ENCODE results near the gene OR4C3.
"Not testable (repeated sequence)": the region's sequence is repeated elsewhere in the genome, so short reads cannot be mapped to it uniquely, and the experiment has no call there.

OR4C3 gene

DNA sequence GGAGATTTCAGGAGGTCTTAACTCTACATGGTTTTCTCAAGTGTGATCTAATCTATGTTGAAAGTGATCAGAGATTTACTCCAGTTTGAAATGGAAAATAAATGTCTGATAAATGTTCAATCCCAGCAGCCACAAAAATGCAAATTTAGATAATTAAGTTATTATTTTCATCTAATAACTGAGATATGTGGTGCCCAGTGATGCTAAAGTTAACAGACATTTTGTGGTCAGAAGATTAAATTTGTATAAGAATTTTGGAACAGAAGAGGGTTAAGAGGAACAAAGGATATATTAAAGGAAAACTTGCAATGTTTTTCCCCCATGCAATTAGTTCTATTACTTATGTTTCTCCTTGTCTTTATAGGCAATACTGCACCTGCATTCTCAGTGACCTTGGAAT lies at the start of gene OR4C3:
Gene OR4C3, plus strand, starts transcription at position 301 of the 400 bp plus-strand sequence. CDS start 102 bp downstream, outside the sequence.
- H3K27ac ChIP-seq: not testable (repeated sequence)

DNA sequence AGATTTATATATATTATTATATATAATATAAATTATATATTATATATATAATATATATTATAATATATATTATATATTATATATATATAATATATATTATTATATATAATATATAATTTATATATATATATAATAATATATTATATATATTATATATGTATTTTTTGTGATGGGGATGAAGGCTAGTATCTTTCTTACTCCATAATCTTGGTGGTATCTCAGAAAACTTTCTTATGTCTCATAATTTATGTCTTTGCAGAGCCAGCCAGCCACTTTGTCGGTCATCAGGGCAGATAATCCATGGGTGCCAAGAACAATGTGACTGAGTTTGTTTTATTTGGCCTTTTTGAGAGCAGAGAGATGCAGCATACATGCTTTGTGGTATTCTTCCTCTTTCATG lies 18.8 kb upstream of the OR4C3 start, which contains the start of gene OR4S1:
Gene OR4S1, plus strand, starts transcription at position 301 of the 400 bp plus-strand sequence. Its CDS starts 0 bp downstream, at position 301.
- no peak within 1 kb of the TSS for H3K27ac ChIP-seq
- TF ChIP-seq, protein P1, sequence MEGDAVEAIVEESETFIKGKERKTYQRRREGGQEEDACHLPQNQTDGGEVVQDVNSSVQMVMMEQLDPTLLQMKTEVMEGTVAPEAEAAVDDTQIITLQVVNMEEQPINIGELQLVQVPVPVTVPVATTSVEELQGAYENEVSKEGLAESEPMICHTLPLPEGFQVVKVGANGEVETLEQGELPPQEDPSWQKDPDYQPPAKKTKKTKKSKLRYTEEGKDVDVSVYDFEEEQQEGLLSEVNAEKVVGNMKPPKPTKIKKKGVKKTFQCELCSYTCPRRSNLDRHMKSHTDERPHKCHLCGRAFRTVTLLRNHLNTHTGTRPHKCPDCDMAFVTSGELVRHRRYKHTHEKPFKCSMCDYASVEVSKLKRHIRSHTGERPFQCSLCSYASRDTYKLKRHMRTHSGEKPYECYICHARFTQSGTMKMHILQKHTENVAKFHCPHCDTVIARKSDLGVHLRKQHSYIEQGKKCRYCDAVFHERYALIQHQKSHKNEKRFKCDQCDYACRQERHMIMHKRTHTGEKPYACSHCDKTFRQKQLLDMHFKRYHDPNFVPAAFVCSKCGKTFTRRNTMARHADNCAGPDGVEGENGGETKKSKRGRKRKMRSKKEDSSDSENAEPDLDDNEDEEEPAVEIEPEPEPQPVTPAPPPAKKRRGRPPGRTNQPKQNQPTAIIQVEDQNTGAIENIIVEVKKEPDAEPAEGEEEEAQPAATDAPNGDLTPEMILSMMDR (conservative IDR thresholded peaks at IDR 0.05): no peak

DNA sequence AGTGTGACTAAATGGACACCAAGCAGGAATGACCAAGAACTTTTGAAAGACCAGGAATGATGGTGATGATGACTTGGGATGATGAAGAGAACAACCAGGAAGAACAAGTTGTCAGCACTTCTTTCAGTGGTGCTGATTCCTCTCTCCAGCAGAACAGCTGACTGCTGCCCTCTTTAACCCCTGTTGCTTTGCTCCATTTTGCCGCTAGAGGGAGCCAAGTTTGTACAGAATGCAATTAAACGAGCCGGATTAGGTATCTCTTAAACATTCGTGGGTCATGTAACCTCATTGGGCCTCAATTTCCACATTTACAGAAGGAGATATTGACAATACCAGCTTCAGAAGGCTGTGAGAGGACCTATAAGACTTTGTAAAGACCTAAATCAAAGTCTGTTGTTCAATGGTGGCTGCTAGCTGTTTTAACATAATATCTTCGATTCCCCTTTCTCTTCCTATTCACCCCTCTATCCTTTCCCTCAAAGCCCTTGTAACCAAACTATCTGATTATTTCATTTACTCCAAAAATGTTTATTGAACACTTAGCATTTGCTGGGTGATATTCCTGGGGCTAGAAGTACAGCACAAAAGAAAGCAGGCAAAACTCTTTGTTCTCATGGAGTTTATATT lies 16.8 kb upstream of the OR4C3 start:
- TF ChIP-seq, protein P1 (conservative IDR thresholded peaks at IDR 0.05): peak; percentile 95
- H3K27ac ChIP-seq: no peak overlapping the region

DNA sequence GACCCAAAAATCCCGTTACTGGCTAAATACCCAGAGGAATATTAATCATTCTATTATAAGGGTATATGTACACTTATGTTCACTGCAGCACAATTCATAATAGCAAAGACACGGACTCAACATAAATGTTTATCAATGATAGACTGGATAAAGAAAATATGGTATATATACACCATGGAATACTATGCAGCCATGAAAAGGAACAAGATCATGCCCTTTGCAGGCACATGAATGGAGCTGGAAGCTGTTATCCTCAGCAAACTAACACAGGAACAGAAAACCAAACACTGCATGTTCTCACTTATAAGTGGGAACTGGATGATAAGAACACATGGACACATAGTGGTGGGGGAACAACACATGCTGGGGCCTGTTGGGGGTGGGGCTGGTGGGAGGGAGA lies 11.1 kb upstream of the OR4C3 start:
- not testable (repeated sequence) for H3K27ac ChIP-seq

DNA sequence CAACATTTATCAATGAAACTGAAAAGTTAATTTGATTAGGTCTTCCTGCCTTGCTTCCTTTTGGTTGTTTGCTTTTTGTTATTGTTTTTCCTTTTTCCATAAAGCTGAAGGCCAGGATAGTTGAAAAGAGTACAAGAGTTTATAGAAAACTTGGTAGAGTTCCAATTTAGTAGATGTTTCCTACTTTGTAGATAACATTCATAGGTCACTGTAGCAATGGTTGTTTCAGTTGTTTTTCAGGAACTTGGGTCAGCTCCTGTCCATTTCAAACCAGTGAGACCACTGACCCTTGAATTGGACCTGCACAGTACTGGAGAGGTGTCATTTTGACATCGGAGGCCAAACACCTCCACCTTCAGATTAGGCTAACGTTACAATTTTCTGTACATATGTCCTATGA lies 4.9 kb upstream of the OR4C3 start:
- H3K27ac ChIP-seq: peak overlapping the region; percentile 43; the same call in 1 of the 2 replicates

DNA sequence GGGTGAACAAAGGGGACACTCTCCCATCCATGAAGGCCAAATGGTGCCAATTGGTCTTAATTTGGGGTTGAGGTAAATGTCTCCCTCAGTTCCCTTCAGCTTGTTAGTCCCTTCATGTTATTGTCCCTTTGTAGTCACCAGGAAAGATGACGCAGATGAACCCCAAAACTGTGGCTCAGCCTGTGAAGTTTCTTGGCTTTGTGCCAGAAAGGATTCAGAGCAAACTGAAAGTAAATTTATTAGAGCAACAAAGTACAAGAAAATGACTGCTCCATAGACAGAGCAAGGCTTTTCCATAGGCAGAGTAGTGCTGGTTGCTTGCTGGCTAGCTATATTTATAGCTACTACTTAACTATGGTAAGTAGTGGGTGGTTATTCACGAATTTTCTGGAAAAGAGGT lies 16.7 kb downstream of the OR4C3 start:
- TF ChIP-seq, protein P1 (conservative IDR thresholded peaks at IDR 0.05): no peak
- no peak overlapping the region for H3K27ac ChIP-seq

DNA sequence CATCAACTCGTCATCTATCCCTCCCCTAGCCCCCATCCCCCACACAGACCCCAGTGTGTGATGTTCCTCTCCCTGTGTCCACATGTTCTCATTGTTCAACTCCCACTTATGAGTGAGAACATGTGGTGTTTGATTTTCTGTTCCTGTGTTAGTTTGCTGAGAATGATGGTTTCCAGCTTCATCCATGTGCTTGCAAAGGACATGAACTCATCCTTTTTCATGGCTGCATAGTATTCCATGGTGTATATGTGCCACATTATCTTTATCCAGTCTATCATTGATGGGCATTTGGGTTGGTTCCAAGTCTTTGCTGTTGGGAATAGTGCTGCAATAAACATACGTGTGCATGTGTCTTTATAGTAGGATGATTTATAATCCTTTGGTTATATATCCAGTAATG lies 17.8 kb downstream of the OR4C3 start:
- not testable (repeated sequence) for H3K27ac ChIP-seq

DNA sequence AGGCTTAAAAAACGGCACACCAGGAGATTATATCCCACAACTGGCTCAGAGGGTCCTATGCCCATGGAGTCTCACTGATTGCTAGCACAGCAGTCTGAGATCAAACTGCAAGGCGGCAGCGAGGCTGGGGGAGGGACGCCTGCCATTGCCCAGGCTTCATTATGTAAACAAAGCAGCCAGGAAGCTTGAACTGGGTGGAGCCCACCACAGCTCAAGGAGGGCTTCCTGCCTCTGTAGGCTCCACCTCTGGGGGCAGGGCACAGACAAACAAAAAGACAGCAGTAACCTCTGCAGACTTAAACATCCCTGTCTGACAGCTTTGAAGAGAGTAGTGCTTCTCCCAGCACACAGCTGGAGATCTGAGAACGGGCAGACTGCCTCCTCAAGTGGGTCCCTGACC lies 21.6 kb downstream of the OR4C3 start:
- not testable (repeated sequence) for H3K27ac ChIP-seq

DNA sequence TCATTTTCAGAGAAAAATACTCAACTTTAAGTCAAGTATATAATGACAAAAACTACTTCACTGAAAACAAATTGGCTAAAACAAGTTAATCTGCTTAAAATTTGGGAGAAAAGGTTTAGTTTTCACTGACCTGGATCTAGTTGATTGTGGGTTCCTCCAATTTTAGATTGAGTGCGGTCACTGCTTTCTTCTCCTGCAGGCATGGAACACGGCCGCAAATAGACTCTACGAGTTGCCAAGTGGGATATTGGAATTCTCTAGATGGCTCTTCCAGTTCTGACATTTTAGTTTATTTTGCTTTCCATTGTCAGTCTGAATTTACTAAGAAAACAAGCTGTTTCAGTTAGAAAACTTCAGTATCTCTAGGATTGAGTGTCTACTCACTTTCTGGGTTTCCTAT lies 29.3 kb downstream of the OR4C3 start:
- no peak overlapping the region for H3K27ac ChIP-seq
- TF ChIP-seq, protein P1 (conservative IDR thresholded peaks at IDR 0.05): no peak

DNA sequence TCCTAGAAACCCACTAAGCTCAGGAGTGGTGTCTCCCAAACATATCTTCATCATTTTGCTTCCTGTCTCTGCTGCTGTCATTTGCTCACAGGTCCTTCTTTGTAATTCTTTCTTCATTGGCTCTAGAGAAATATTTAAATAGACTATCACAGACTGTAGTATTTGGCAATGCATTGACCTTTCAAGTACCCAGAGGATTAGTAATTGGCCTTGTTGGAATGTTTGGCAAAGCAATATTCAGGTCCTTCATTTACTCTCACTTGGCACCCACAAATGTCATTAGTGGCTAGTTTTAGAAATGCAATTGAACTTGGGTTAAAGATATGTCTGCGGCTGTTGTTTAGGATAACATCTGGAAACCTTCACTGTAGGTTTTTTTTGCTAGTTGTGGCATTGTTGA lies 30.0 kb downstream of the OR4C3 start:
- TF ChIP-seq, protein P1 (conservative IDR thresholded peaks at IDR 0.05): no peak
- no peak overlapping the region for H3K27ac ChIP-seq

DNA sequence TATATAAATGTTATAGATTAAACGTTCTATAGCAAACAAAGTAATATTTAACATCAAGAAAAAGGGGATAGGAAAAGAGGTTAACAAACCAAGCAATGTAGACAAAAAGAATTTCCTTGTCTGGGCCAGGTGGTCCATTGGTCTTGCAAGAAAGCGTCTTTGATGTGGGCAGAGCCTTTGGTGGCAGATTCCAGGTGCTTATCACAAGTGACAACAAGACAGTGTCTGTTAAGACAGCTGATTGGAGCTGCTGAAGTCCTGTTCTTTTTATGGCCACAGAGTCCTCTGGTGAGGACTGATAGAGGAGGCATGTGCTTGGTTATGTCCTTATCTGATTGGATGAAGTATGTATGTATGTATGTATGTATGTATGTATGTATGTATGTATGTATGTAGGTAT lies 36.6 kb downstream of the OR4C3 start:
- H3K27ac ChIP-seq: not testable (repeated sequence)
